Measurements from ENCODE around the gene C19orf18.

GRCh38 chr19:58002384-58003173 is 28.2 kb upstream of the C19orf18 start, which contains the start of gene ZNF606:
- TF ChIP-seq EZH2 (IDR thresholded peaks at IDR 0.05) (no peak), POLR2AphosphoS5 (IDR thresholded peaks at IDR 0.05; ENCODE audit: borderline replicate concordance, low read depth, low read length) (peak; percentile 88)
